ENCODE results near the gene NAT16. TPM values are rescaled to one million over a fixed set of nuclear protein-coding genes. Genes with fewer than 3 reads are reported as not detected.
A peak's percentile ranks its signal among the peaks of the same experiment; 100 is the strongest.

The NAT16 gene
- total and polyA plus RNA-seq, 7 experiments from 2014 or later = not detected

DNA sequence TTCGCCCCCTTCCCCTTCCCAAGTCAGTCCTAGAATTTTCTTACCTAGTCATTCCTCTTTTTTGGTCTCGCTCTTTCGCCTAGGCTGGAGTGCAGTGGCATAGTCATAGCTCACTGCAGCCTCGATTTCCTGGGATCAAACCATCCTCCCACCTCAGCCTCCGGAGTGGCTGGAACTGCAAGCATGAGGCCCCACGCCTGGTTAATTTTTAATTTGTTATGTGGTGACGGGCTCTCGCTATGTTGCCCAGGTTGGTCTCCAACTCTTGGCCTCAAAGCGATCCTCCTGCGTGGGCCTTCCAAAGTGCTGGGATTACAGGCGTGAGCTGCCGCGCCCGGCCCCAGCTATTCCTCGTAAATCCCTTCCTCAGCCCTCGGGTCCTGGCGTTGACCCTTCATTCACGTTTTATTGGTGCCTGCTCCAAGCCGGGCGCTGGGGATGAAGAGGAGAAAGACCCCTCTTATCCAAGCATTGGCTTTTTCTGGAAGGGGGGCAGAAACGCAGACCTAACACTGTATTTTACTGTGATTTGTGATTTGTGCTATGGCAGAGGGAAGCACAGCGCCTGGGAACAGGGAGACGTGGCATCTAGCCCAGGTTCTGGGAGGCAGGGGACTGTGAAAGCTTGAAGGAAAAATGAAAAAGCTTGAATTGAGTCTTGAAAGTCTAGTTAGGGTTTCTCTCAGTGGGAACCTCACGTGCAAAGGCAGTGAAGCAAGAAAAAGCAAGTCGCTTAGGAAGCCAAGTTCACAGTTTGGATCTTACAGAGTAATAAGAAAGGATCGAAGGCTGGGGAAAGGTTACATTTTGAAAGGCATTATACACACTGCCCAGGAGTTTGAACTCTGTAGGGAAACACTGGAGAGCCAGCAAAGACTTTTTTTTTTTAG lies 38.4 kb upstream of the NAT16 start:
- POLR2A ChIA-PET = interaction anchor here (0.6 to 3.2 kb wide), 16 partner anchors 8 to 1016 kb away, joined by 3 to 61 read pairs (median 5); partner anchors contain the start of genes FBXO24, FIS1, IFT22 and LRCH4
- ATAC-seq (no peak), DNase-seq (no peak)
- Mint-ChIP-seq H3K4me1 (peaks cover 27 to 54% (median 46%) of the 10 kb centered on the region in 7 donors), H3K27ac (peak overlapping the region; percentile 88 to 96 (median 93)), H3K27me3 (no peaks in the 10 kb centered on the region), H3K4me3 (peak overlapping the region; percentile 89 to 97 (median 96)), H3K9me3 (no peaks in the 10 kb centered on the region), H3K36me3 (peaks cover 0 to 22% (median 0%) of the 10 kb centered on the region in 5 donors)
- H3K36me3 ChIP-seq (ENCODE audit: control insufficient read depth in 2 of 3, insufficient read depth in 3 of 3, low read length in 3 of 3) = peaks cover 0 to 32% (median 0%) of the 10 kb centered on the region in 3 experiments
- peak overlapping the region; percentile 70 for H3K4me3 ChIP-seq (ENCODE audit: low read length)
- intact Hi-C loops (cut with micrococcal nuclease) = loop anchor here (1.0 to 5.0 kb wide), 9 partner anchors 26 to 1144 kb away; partner anchors contain the start of genes AP1S1 (in 2 of the 2), IFT22 (in 2 of the 2), VGF (in 2 of the 2) and MEPCE (in 1 of the 2)
- H3K4me1 ChIP-seq (ENCODE audit: control insufficient read depth in 2 of 2, insufficient read depth in 2 of 2, low read length in 2 of 2) = peaks cover 15% of the 10 kb centered on the region in 2 donors
- H3K27me3 ChIP-seq (ENCODE audit: control insufficient read depth in 2 of 2, insufficient read depth in 2 of 2, low read length in 2 of 2) = no peaks in the 10 kb centered on the region
- peak overlapping the region; percentile 87 for H3K27ac ChIP-seq (ENCODE audit: low read depth, low read length)
- CTCF ChIA-PET = interaction anchor here (1.1 to 3.5 kb wide), 5 partner anchors 14 to 135 kb away, joined by 3 to 30 read pairs (median 7); partner anchors contain the start of gene FIS1
- no peaks in the 10 kb centered on the region for H3K9me3 ChIP-seq (ENCODE audit: control insufficient read depth in 2 of 3, low read length in 3 of 3)

DNA sequence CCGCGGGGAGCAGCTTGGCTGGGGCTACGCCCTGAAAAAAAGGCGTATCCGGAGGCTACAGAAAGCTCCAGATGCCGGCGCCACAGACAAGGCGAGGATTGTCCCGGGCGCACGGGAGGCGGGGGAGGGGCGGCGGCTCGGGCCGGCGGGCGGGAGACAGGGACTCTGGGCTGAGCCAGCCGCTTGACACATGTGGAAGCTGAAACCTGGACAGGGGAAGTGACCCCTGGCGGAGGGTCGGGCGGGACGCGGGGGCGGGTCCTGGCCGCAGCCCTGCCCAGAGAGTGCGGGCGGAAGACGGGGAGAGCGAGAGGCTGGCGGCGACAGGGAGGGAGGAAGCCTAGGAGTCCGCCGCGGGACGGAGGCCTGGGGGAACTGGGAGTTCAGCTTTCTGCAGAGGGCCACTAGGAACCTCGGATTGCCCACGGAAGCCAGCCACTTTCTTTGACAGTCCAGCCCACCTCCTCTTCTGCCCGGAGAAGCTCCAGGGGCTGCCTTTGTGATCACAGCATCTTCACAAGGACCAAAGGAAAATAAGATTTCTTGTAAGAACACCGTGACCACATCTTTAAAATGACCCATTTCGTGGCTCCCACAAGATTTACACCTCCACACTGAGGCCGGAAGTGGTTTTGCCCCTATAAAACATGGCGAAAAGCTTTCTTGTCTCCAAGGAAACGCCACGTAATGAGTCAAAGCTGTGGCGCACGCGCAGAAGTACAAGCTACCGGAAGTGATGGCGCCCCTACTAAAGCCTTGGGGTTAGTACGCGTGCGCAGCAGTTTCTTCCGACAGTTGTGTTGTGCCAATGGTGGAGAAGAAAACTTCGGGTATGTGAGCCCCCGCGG lies 37.5 kb upstream of the NAT16 start, which contains the start of the genes PLOD3 and ZNHIT1:
Gene PLOD3 (minus strand): TSS at position 194 of the 848 bp plus-strand sequence. CDS start 307 bp downstream, outside the sequence.
Gene ZNHIT1 (plus strand): TSS at position 778 of the 848 bp plus-strand sequence. CDS start 31 bp downstream, at position 809.
- Histone ChIP-seq H3K4me3 (ENCODE audit: low read length) (peak within 1 kb of the TSS; percentile 70), H3K36me3 (ENCODE audit: control insufficient read depth in 2 of 3, insufficient read depth in 3 of 3, low read length in 3 of 3) (peaks cover 0 to 25% (median 0%) of the 10 kb centered on the region in 3 experiments), H3K27me3 (ENCODE audit: control insufficient read depth in 2 of 2, insufficient read depth in 2 of 2, low read length in 2 of 2) (no peaks in the 10 kb centered on the region), H3K9me3 (ENCODE audit: control insufficient read depth in 2 of 3, low read length in 3 of 3) (no peaks in the 10 kb centered on the region), H3K4me1 (ENCODE audit: control insufficient read depth in 2 of 2, insufficient read depth in 2 of 2, low read length in 2 of 2) (peaks cover 15% of the 10 kb centered on the region in 2 donors), H3K27ac (ENCODE audit: low read depth, low read length) (peak within 1 kb of the TSS; percentile 87)
- DNase-seq (peak; percentile 86 to 97 (median 94)), ATAC-seq (peak; percentile 85)
- peak within 1 kb of the TSS; percentile 89 to 97 (median 96) for H3K4me3 Mint-ChIP-seq
- no peaks in the 10 kb centered on the region for H3K27me3 Mint-ChIP-seq
- peaks cover 0 to 19% (median 0%) of the 10 kb centered on the region in 5 donors for H3K36me3 Mint-ChIP-seq
- peaks cover 27 to 54% (median 46%) of the 10 kb centered on the region in 7 donors for H3K4me1 Mint-ChIP-seq
- H3K27ac Mint-ChIP-seq = peak within 1 kb of the TSS; percentile 88 to 96 (median 93)
- ChIA-PET POLR2A (interaction anchor here (0.5 to 3.2 kb wide), 17 partner anchors 9 to 1835 kb away, joined by 3 to 61 read pairs (median 5); partner anchors contain the start of genes FBXO24, FIS1, IFT22 and LRCH4), CTCF (interaction anchor here (1.1 to 3.5 kb wide), 5 partner anchors 13 to 134 kb away, joined by 3 to 30 read pairs (median 7); partner anchors contain the start of gene FIS1)
- intact Hi-C loops (cut with micrococcal nuclease) = loop anchor here (1.0 to 5.0 kb wide), 11 partner anchors 27 to 1145 kb away; partner anchors contain the start of genes AP1S1 (in 2 of the 2), IFT22 (in 2 of the 2), VGF (in 2 of the 2) and MEPCE (in 1 of the 2)
- H3K9me3 Mint-ChIP-seq = no peaks in the 10 kb centered on the region

DNA sequence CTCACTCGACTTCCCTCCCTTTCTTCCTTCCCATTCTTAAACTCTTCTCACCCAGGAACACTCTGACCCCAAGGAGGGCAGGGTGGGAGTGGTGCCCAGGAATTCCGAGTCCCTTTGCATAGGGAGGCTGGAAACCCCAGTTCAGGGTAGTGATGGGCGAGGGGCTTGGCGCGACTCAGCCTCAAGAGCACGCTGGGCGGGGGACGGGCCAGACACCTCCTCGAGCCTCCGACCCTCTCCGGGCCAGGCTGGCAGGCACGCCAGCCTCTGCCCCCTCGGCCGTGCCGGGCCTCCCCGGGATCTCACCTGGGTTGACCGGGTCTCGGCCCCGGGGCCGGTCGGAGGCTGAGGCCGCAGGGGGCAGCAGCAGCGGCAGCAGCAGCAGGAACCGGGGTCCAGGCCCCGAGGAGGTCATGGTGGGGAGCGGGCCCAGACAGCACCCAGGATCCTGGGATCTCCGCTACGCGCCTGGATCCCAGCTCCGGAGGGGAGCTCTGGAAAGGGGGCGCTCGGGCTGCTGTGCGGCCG lies 36.8 kb upstream of the NAT16 start:
- POLR2A ChIA-PET = interaction anchor here (0.6 to 3.2 kb wide), 11 partner anchors 8 to 1834 kb away, joined by 3 to 61 read pairs (median 6); partner anchors contain the start of genes FIS1, SRRT and VGF
- peak in 2 of 9 donors; percentile 6 to 9 for DNase-seq
- ATAC-seq = peak; percentile 4
- Mint-ChIP-seq H3K9me3 (no peaks in the 10 kb centered on the region), H3K36me3 (peaks cover 0 to 15% (median 0%) of the 10 kb centered on the region in 5 donors), H3K4me1 (peaks cover 22 to 50% (median 45%) of the 10 kb centered on the region in 7 donors), H3K4me3 (peak overlapping the region; percentile 83 to 97 (median 96)), H3K27me3 (no peaks in the 10 kb centered on the region), H3K27ac (peak overlapping the region in 8 of 9 donors; percentile 51 to 93 (median 76))
- Histone ChIP-seq H3K27me3 (ENCODE audit: control insufficient read depth in 2 of 2, insufficient read depth in 2 of 2, low read length in 2 of 2) (no peaks in the 10 kb centered on the region), H3K4me3 (ENCODE audit: low read length) (peak overlapping the region; percentile 70), H3K9me3 (ENCODE audit: control insufficient read depth in 2 of 3, low read length in 3 of 3) (no peaks in the 10 kb centered on the region), H3K27ac (ENCODE audit: low read depth, low read length) (peak overlapping the region; percentile 87), H3K4me1 (ENCODE audit: control insufficient read depth in 2 of 2, insufficient read depth in 2 of 2, low read length in 2 of 2) (peaks cover 15% of the 10 kb centered on the region in 2 donors), H3K36me3 (ENCODE audit: control insufficient read depth in 2 of 3, insufficient read depth in 3 of 3, low read length in 3 of 3) (peaks cover 0 to 28% (median 0%) of the 10 kb centered on the region in 3 experiments)
- CTCF ChIA-PET = interaction anchor here (1.1 to 3.5 kb wide), 4 partner anchors 12 to 134 kb away, joined by 3 to 30 read pairs (median 10); partner anchors contain the start of gene FIS1
- intact Hi-C loops (cut with micrococcal nuclease) = loop anchor here (1.0 to 5.0 kb wide), 6 partner anchors 13 to 1145 kb away; partner anchors contain the start of gene IFT22 (in 2 of the 2)

DNA sequence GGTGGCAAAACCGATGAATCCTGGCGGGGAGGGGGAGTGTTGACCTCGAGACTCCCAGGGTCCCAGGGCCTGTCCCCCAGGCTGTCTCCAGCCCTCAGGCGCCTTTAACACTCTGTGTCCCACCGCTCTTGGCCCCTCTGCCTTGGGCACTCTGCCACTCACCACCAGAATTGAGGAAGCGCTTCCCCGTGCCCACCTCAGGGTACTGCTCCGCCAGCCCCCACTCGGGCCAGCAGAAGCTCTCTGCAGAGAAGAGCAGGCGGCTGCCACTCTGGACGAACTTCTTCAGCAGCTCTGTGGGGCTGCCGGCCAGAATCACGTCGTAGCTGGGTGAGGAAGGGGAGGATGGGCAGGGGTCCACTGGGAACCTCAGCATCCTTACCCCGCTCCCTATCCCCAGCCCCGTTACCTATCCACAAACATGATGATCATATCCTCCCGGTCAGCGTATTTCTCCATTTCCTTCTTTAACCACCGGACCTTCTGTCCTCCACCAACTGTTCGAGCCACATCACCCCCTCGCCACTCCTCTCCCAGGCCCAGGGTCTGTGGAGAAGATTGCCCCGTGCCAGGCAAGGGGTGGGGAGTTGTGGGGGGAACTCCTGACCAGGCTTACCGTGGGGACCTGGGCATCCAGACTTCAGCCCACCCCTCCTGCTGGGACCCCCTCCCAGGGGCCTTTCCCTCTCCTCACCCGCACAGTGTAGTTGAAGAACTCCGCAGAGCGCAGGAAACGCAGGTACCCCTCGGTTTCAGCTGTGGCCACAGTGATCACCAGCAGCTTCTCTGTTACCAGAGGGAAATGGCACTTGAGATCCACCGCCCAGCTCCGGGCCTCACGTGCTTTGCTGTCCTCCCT lies 36.1 kb upstream of the NAT16 start:
- Mint-ChIP-seq H3K36me3 (peaks cover 0 to 12% (median 0%) of the 10 kb centered on the region in 5 donors), H3K4me1 (peaks cover 15 to 46% (median 39%) of the 10 kb centered on the region in 7 donors), H3K4me3 (peak overlapping the region; percentile 81 to 97 (median 94)), H3K27ac (peak overlapping the region; percentile 28 to 78 (median 73)), H3K27me3 (no peaks in the 10 kb centered on the region), H3K9me3 (no peaks in the 10 kb centered on the region)
- ATAC-seq (no peak), DNase-seq (peak in 1 of 9 donors; percentile 10)
- H3K4me3 ChIP-seq (ENCODE audit: low read length) = peak overlapping the region; percentile 70
- peak overlapping the region; percentile 87 for H3K27ac ChIP-seq (ENCODE audit: low read depth, low read length)
- H3K27me3 ChIP-seq (ENCODE audit: control insufficient read depth in 2 of 2, insufficient read depth in 2 of 2, low read length in 2 of 2) = no peaks in the 10 kb centered on the region
- no peaks in the 10 kb centered on the region for H3K9me3 ChIP-seq (ENCODE audit: control insufficient read depth in 2 of 3, low read length in 3 of 3)
- H3K4me1 ChIP-seq (ENCODE audit: control insufficient read depth in 2 of 2, insufficient read depth in 2 of 2, low read length in 2 of 2) = peaks cover 15% of the 10 kb centered on the region in 2 donors
- ChIA-PET POLR2A (interaction anchor here (0.6 to 3.2 kb wide), 3 partner anchors 12 to 33 kb away, joined by 3 to 61 read pairs (median 16); partner anchors contain the start of gene FIS1), CTCF (interaction anchor here (0.6 to 3.5 kb wide), 4 partner anchors 12 to 67 kb away, joined by 4 to 30 read pairs (median 10); partner anchors contain the start of gene FIS1)
- intact Hi-C loops (cut with micrococcal nuclease) = loop anchor here (1.0 to 5.0 kb wide), 3 partner anchors 12 to 1146 kb away; partner anchors contain the start of gene IFT22 (in 2 of the 2)
- peaks cover 0 to 35% (median 0%) of the 10 kb centered on the region in 3 experiments for H3K36me3 ChIP-seq (ENCODE audit: control insufficient read depth in 2 of 3, insufficient read depth in 3 of 3, low read length in 3 of 3)

DNA sequence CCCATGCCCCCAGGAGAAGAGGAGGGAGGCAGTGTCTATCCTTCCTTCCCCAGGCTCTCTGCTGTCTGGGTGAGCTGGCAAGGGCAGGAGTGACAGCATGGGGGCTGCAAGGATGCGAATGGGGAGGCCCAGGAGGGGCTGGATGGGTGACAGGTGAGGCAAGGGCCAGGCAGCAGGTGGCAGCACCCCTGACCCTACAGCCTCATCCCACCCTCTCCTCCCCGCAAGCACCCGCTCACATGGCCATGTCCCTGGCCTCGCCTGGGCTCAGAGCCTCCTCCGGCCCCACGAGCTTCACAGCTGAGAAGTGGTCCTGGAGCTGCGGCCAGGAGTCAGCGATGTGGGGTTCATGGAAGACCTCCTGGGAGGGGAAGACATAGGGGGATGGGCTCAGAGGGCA lies 31.9 kb upstream of the NAT16 start:
- Histone ChIP-seq H3K36me3 (ENCODE audit: control insufficient read depth in 2 of 3, insufficient read depth in 3 of 3, low read length in 3 of 3) (peaks cover 0 to 58% (median 0%) of the 10 kb centered on the region in 3 experiments), H3K27ac (ENCODE audit: low read depth, low read length) (no peak overlapping the region), H3K4me3 (ENCODE audit: low read length) (no peak overlapping the region), H3K4me1 (ENCODE audit: control insufficient read depth in 2 of 2, insufficient read depth in 2 of 2, low read length in 2 of 2) (peaks cover 6 to 7% of the 10 kb centered on the region in 2 donors), H3K9me3 (ENCODE audit: control insufficient read depth in 2 of 3, low read length in 3 of 3) (no peaks in the 10 kb centered on the region), H3K27me3 (ENCODE audit: control insufficient read depth in 2 of 2, insufficient read depth in 2 of 2, low read length in 2 of 2) (no peaks in the 10 kb centered on the region)
- Mint-ChIP-seq H3K9me3 (no peaks in the 10 kb centered on the region), H3K36me3 (peaks cover 0 to 20% (median 4%) of the 10 kb centered on the region in 5 donors), H3K27me3 (no peaks in the 10 kb centered on the region), H3K27ac (no peak overlapping the region), H3K4me3 (peak overlapping the region in 1 of 10 donors; percentile 63), H3K4me1 (peaks cover 5 to 15% (median 8%) of the 10 kb centered on the region in 7 donors)
- ATAC-seq = no peak
- no peak for DNase-seq
- ChIA-PET CTCF (no interaction called here), POLR2A (interaction anchor here (1.3 kb wide), 1 partner anchor 11 kb away, joined by 4 read pairs; no protein-coding TSS in a partner anchor)
- intact Hi-C loops (cut with micrococcal nuclease) = no loop called here

Measured in naive thymus-derived CD4-positive, alpha-beta T cell (primary cell).